ENCODE measurements around the gene SPIN1. TPM values are rescaled to one million over a fixed set of nuclear protein-coding genes. Genes with fewer than 3 reads are reported as not detected.
"Not testable (repeated sequence)": the region's sequence is repeated elsewhere in the genome, so short reads cannot be mapped to it uniquely, and the experiment has no call there.

SPIN1 gene
- total and polyA plus RNA-seq, 2 donors (not counting 1 experiment from before 2014, with no cell fraction given) = 9.9 to 24.9 TPM

GRCh38 chr9:88355166-88355565, 33.1 kb upstream of the SPIN1 start:
- H3K27me3 Mint-ChIP-seq = no peaks in the 10 kb centered on the region
- Histone ChIP-seq H3K9ac (ENCODE audit: low read length) (no peak overlapping the region), H3K4me1 (ENCODE audit: control insufficient read depth in 2 of 2, insufficient read depth in 2 of 2, low read length in 2 of 2) (no peaks in the 10 kb centered on the region), H3K36me3 (replicated peaks in 1 of 2; ENCODE audit: control extremely low read depth in 1 of 2, control insufficient read depth in 1 of 2, extremely low read depth in 1 of 2, insufficient read depth in 2 of 2, low read length in 1 of 2) (no peaks in the 10 kb centered on the region), H2AFZ (ENCODE audit: insufficient read depth, low read depth, low read length, poor library complexity, severe bottlenecking) (no peak overlapping the region), H3K79me2 (ENCODE audit: control insufficient read depth, insufficient read depth, low read length) (no peaks in the 10 kb centered on the region), H3K27ac (ENCODE audit: low read length in 2 of 2) (no peak overlapping the region), H3K9me3 (ENCODE audit: control extremely low read depth in 1 of 3, control insufficient read depth in 2 of 3, insufficient read depth in 1 of 3, low read length in 2 of 3) (peaks cover 0 to 5% (median 0%) of the 10 kb centered on the region in 3 donors), H3K4me3 (ENCODE audit: control extremely low read depth in 1 of 5, extremely low read depth in 1 of 5, insufficient read depth in 1 of 5, low read depth in 2 of 5, low read length in 4 of 5) (no peak overlapping the region), H4K20me1 (ENCODE audit: control insufficient read depth, insufficient read depth, low read length, poor library complexity, severe bottlenecking) (no peaks in the 10 kb centered on the region), H3K27me3 (replicated peaks in 1 of 4; ENCODE audit: control extremely low read depth in 1 of 4, control insufficient read depth in 3 of 4, insufficient read depth in 4 of 4, low read length in 3 of 4) (no peaks in the 10 kb centered on the region), H3K4me2 (replicated peaks; ENCODE audit: low read depth, low read length, poor library complexity, severe bottlenecking) (no peak overlapping the region)
- H3K4me3 Mint-ChIP-seq = no peak overlapping the region
- H3K9me3 Mint-ChIP-seq (ENCODE audit: insufficient read depth) = peaks cover 2% of the 10 kb centered on the region
- H3K4me1 Mint-ChIP-seq = no peaks in the 10 kb centered on the region
- POLR2A ChIA-PET = no interaction called here
- intact Hi-C loops (cut with micrococcal nuclease) = no loop called here
- H3K27ac Mint-ChIP-seq = no peak overlapping the region
- TF ChIP-seq, protein P1, sequence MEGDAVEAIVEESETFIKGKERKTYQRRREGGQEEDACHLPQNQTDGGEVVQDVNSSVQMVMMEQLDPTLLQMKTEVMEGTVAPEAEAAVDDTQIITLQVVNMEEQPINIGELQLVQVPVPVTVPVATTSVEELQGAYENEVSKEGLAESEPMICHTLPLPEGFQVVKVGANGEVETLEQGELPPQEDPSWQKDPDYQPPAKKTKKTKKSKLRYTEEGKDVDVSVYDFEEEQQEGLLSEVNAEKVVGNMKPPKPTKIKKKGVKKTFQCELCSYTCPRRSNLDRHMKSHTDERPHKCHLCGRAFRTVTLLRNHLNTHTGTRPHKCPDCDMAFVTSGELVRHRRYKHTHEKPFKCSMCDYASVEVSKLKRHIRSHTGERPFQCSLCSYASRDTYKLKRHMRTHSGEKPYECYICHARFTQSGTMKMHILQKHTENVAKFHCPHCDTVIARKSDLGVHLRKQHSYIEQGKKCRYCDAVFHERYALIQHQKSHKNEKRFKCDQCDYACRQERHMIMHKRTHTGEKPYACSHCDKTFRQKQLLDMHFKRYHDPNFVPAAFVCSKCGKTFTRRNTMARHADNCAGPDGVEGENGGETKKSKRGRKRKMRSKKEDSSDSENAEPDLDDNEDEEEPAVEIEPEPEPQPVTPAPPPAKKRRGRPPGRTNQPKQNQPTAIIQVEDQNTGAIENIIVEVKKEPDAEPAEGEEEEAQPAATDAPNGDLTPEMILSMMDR (IDR thresholded peaks at IDR 0.05) = no peak
- no peak for TF ChIP-seq EZH2 (IDR thresholded peaks at IDR 0.05; ENCODE audit: borderline replicate concordance, insufficient read depth, low read depth, low read length, poor library complexity, severe bottlenecking)
- no CpG with 5 or more reads among the region's 2 CpGs for WGBS (ENCODE audit: insufficient coverage)
- CTCF ChIA-PET = no interaction called here
- ATAC-seq (ENCODE audit: low read depth) = no peak
- no peak for DNase-seq

GRCh38 chr9:88357250-88357649, 31.0 kb upstream of the SPIN1 start:
- H3K36me3 ChIP-seq (replicated peaks in 1 of 2; ENCODE audit: control extremely low read depth in 1 of 2, control insufficient read depth in 1 of 2, extremely low read depth in 1 of 2, insufficient read depth in 2 of 2, low read length in 1 of 2); H3K4me3 ChIP-seq (ENCODE audit: control extremely low read depth in 1 of 5, extremely low read depth in 1 of 5, insufficient read depth in 1 of 5, low read depth in 2 of 5, low read length in 4 of 5); intact Hi-C loops (cut with micrococcal nuclease); H2AFZ ChIP-seq (ENCODE audit: insufficient read depth, low read depth, low read length, poor library complexity, severe bottlenecking); H3K27me3 Mint-ChIP-seq; H3K9ac ChIP-seq (ENCODE audit: low read length); H3K4me1 Mint-ChIP-seq; H3K27ac Mint-ChIP-seq; POLR2A ChIA-PET; H3K9me3 ChIP-seq (ENCODE audit: control extremely low read depth in 1 of 3, control insufficient read depth in 2 of 3, insufficient read depth in 1 of 3, low read length in 2 of 3); H3K9me3 Mint-ChIP-seq (ENCODE audit: insufficient read depth); H3K4me1 ChIP-seq (ENCODE audit: control insufficient read depth in 2 of 2, insufficient read depth in 2 of 2, low read length in 2 of 2); H3K27ac ChIP-seq (ENCODE audit: low read length in 2 of 2); DNase-seq; ATAC-seq (ENCODE audit: low read depth); H3K4me3 Mint-ChIP-seq; H4K20me1 ChIP-seq (ENCODE audit: control insufficient read depth, insufficient read depth, low read length, poor library complexity, severe bottlenecking); H3K27me3 ChIP-seq (replicated peaks in 1 of 4; ENCODE audit: control extremely low read depth in 1 of 4, control insufficient read depth in 3 of 4, insufficient read depth in 4 of 4, low read length in 3 of 4); H3K4me2 ChIP-seq (replicated peaks; ENCODE audit: low read depth, low read length, poor library complexity, severe bottlenecking); H3K79me2 ChIP-seq (ENCODE audit: control insufficient read depth, insufficient read depth, low read length): not testable (repeated sequence)
- CTCF ChIA-PET = interaction anchor here (0.9 kb wide), 1 partner anchor 9 kb away, joined by 3 read pairs; no protein-coding TSS in a partner anchor

Data from B cell (primary cell).